IPS-18c (cell line): ENCODE measurements around the gene ASIC1.
"Not testable (repeated sequence)": the region's sequence is repeated elsewhere in the genome, so short reads cannot be mapped to it uniquely, and the experiment has no call there.

Experiments used
- H3K4me3 ChIP-seq: 2 replicates; pipeline ENCODE4 v1.7.0; 2013; ENCODE audit warnings: low read depth, mild to moderate bottlenecking, low read length, moderate library complexity; ENCODE audit not compliant: insufficient read depth
- H3K9me3 ChIP-seq: one replicate; pipeline ENCODE4 v1.6.1; 2013; ENCODE audit warnings: mild to moderate bottlenecking, low read length, moderate library complexity; ENCODE audit not compliant: control insufficient read depth, insufficient read depth

The ASIC1 gene

GRCh38 chr12:50057000-50057841 is at the start of gene ASIC1:
TSS of gene ASIC1 (plus strand) at chr12:50057596. CDS start at chr12:50058767, 1,171 bp downstream.
- Histone ChIP-seq H3K4me3 (peak within 1 kb of the TSS; percentile 69), H3K9me3 (peaks cover 4% of the 10 kb centered on the region)

DNA sequence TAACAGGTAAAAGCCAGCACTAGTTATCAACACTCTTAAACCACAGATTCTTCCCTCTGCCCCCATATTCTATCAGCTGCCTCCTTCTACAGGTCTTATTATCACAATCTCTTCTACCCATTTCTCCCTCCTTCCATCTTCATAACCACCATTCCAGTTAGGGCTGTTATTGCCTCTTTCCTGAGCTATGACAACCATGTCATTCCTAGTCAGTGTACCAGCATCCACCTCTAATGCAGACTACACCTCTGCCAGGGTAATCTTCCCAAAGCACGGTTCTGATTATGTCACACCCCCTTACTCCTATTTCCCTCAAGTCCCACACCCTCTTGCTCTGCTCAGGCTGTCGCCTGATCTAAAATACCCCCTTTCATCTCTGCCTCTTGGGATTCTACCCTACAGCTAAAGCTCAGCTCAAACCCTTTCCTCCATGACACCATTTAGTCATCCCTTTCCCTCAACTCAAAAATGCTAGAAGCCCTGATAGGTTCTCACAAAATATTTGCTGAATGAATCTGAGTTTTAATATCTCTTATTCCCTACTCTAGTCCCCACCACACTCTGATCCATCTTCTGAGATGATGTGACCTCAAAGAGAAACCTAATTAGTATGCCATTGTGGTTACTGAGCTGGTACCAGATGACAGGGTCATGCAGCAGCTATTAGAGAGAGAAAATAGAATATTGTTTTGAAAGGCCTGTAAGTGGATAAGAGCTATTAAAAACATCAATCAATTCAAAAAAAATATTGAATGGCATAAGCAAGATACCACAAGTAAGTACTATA is 43.8 kb upstream of the ASIC1 start:
- no peaks in the 10 kb centered on the region for H3K9me3 ChIP-seq
- H3K4me3 ChIP-seq, result no peak overlapping the region

DNA sequence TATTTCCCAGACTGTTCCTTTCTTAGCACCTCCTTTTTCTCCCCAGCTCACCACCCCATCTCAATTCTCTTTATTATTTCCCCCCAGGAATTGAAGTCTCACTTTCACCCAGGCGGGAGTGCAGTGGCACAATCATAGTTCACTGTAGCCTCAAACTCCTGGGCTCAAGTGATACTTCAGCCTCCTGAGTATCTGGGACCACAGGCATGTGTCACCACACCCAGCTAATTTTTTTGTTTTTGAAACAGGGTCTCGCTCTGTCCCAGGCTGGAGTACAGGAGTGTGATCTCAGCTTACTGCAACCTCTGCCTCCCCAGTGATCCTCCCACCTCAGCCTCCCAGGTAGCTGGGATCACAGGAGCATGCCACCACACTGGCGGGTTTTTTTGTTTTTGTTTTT is 43.1 kb upstream of the ASIC1 start:
- H3K4me3 ChIP-seq, result no peak overlapping the region

GRCh38 chr12:50016501-50017475 is 40.6 kb upstream of the ASIC1 start:
- Histone ChIP-seq H3K4me3 (no peak overlapping the region), H3K9me3 (no peaks in the 10 kb centered on the region)

More for the DNA sequence above, 43.1 kb upstream of the ASIC1 start:
- no peaks in the 10 kb centered on the region for H3K9me3 ChIP-seq

GRCh38 chr12:50017641-50018040 is 39.8 kb upstream of the ASIC1 start:
- H3K4me3 ChIP-seq, result no peak overlapping the region

GRCh38 chr12:50018154-50018553 is 39.2 kb upstream of the ASIC1 start:
- H3K4me3 ChIP-seq, result no peak overlapping the region
- no peaks in the 10 kb centered on the region for H3K9me3 ChIP-seq

More at GRCh38 chr12:50017641-50018040, 39.8 kb upstream of the ASIC1 start:
- H3K9me3 ChIP-seq, result no peaks in the 10 kb centered on the region

GRCh38 chr12:50018968-50019367 is 38.4 kb upstream of the ASIC1 start:
- H3K9me3 ChIP-seq, result no peaks in the 10 kb centered on the region
- no peak overlapping the region for H3K4me3 ChIP-seq

- Histone ChIP-seq H3K4me3 (no peak overlapping the region), H3K9me3 (no peaks in the 10 kb centered on the region)
Measured at GRCh38 chr12:50019524-50019923, 37.9 kb upstream of the ASIC1 start.

- H3K4me3 ChIP-seq, result no peak overlapping the region
Measured at GRCh38 chr12:50021031-50021430, 36.4 kb upstream of the ASIC1 start.

GRCh38 chr12:50022903-50023302 is 34.5 kb upstream of the ASIC1 start:
- H3K4me3 ChIP-seq, result no peak overlapping the region
- no peaks in the 10 kb centered on the region for H3K9me3 ChIP-seq

More at GRCh38 chr12:50021031-50021430, 36.4 kb upstream of the ASIC1 start:
- no peaks in the 10 kb centered on the region for H3K9me3 ChIP-seq

- Histone ChIP-seq H3K9me3 (no peaks in the 10 kb centered on the region), H3K4me3 (peak overlapping the region; percentile 88)
Measured at GRCh38 chr12:50024227-50024626, 33.2 kb upstream of the ASIC1 start.

DNA sequence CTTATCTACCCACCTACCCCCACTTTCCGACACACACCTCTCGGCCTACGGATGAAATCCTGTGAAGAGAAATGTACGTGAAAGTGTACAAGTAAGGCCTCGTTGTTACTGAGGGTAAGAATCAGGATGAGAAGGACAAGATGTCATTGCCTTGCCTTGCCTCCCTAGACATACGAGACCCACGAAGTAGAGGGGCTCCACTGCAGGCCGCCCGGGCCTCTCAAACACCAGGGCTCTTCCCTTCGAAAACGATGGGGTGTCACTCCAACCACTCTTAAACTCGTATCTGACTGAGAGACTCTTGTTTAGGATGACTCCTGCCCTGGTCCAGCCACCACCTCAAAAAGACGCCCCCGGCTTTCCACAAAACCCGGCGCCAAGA is 32.6 kb upstream of the ASIC1 start:
- Histone ChIP-seq H3K4me3 (peak overlapping the region; percentile 88), H3K9me3 (no peaks in the 10 kb centered on the region)

- Histone ChIP-seq H3K9me3 (no peaks in the 10 kb centered on the region), H3K4me3 (peak within 1 kb of the TSS; percentile 88)
Measured at GRCh38 chr12:50025187-50026059, 32.0 kb upstream of the ASIC1 start, which contains the start of gene RACGAP1. TSS of gene RACGAP1 (minus strand) at chr12:50025494. CDS start at chr12:50016715, 8,779 bp downstream.

DNA sequence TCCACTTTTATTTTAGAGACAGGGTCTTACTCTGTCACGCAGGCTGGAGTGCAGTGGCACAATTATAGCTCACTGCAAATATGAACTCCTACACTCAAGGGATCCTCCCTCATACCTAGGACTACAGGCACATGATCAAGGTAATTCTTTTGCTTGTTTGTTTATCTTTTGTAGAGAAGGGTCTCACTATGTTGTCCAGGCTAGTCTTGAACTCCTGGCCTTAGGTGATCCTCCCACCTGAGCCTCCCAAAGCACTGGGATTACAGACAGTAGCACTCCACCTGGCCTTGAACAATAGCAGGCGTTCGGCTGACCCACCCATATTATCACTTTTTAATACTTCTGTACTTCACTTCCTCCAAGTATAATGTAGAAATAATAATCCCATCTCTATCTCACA is 30.7 kb upstream of the ASIC1 start:
- H3K9me3 ChIP-seq, result no peaks in the 10 kb centered on the region
- H3K4me3 ChIP-seq, result no peak overlapping the region

- not testable (repeated sequence) for H3K4me3 ChIP-seq, H3K9me3 ChIP-seq
Measured at GRCh38 chr12:50030449-50030848, 26.9 kb upstream of the ASIC1 start.

- H3K4me3 ChIP-seq, result peak overlapping the region; percentile 62
- H3K9me3 ChIP-seq, result no peaks in the 10 kb centered on the region
Measured at GRCh38 chr12:50032515-50032853, 24.9 kb upstream of the ASIC1 start.
